Spleen (tissue), 11 donors: Measurements from ENCODE around the gene DNAJC19. TPM values are rescaled to one million over a fixed set of nuclear protein-coding genes. Genes with fewer than 3 reads are reported as not detected.

ENCODE experiments used
- DNase-seq: peaks from one replicate; pipeline ENCODE4 v3.0.0-alpha.2; 2020
- H3K27ac ChIP-seq, 8 donors: fragments of 200-600 bp; sonication (generic) in 7 of 8; 1 replicate in 4 of 8; 2 replicates in 4 of 8; pipeline versions ENCODE4 v1.5.0 to v1.8.0; 2016 to 2021; ENCODE audit warnings: inconsistent platforms in 4 of 8, mild to moderate bottlenecking in 4 of 8, moderate library complexity in 1 of 8
- H3K27me3 ChIP-seq, 7 donors: fragments of 200-600 bp; sonication (generic) in 6 of 7; replicated peaks in 1 of 7; 1 replicate in 4 of 7; 2 replicates in 3 of 7; pipeline versions ENCODE4 v1.5.0 to v1.8.0; 2016 to 2021; ENCODE audit warnings: inconsistent platforms in 3 of 7, mild to moderate bottlenecking in 1 of 7
- H3K36me3 ChIP-seq, 6 donors: fragments of 200-600 bp; sonication (generic) in 5 of 6; 1 replicate in 4 of 6; 2 replicates in 2 of 6; pipeline versions ENCODE4 v1.5.0 to v1.8.0; 2016 to 2021; ENCODE audit warnings: inconsistent platforms in 2 of 6
- H3K4me1 ChIP-seq, 6 donors: fragments of 200-600 bp; sonication (generic) in 5 of 6; 1 replicate in 3 of 6; 2 replicates in 3 of 6; pipeline versions ENCODE4 v1.5.0 to v1.8.0; 2016 to 2021; ENCODE audit warnings: inconsistent platforms in 3 of 6
- H3K4me3 ChIP-seq, 8 donors: fragments of 200-600 bp; sonication (generic) in 7 of 8; 1 replicate in 4 of 8; 2 replicates in 4 of 8; pipeline versions ENCODE4 v1.5.0 to v1.8.0; 2016 to 2021; ENCODE audit warnings: inconsistent platforms in 4 of 8, mild to moderate bottlenecking in 4 of 8, moderate library complexity in 2 of 8
- H3K9me3 ChIP-seq, 8 donors: fragments of 200-600 bp; sonication (generic) in 7 of 8; 1 replicate in 4 of 8; 2 replicates in 4 of 8; pipeline versions ENCODE4 v1.5.0 to v1.8.0; 2016 to 2021; ENCODE audit warnings: inconsistent platforms in 4 of 8
- POLR2A ChIP-seq, 3 donors: fragments of 450-650 bp; IDR thresholded peaks; one replicate each; pipeline ENCODE4 v1.5.1; 2017; ENCODE audit warnings: antibody characterized with exemption in 3 of 3, mild to moderate bottlenecking in 1 of 3
- POLR2AphosphoS5 ChIP-seq, 3 donors: sonication (generic); formaldehyde crosslinking; IDR thresholded peaks; one replicate each; pipeline ENCODE4 v1.5.1; 2017; ENCODE audit warnings: antibody characterized with exemption in 3 of 3
- WGBS, 5 donors: extraction: QIAGEN DNeasy Blood & Tissue Kit in 3 of 5; methylation state at CpG; one replicate each; pipeline versions ENCODE4 v1.1.5 to v1.1.7; 2013 to 2018; 5-methylcytosine and 5-hydroxymethylcytosine counted together
- intact Hi-C: fragments of 100-400 bp; cut with DNase I; formaldehyde crosslinking; loops from one replicate; pipeline ENCODE4 v1.15.0; 2023; ENCODE audit warnings: low total_unique reads
- polyA plus RNA-seq, 3 donors: library from polyadenylated mRNA; stranded (reverse); fragments of 200-250 nt; gene quantifications; one replicate each; pipeline ENCODE4 v1.2.1, GENCODE V29; 2013
- total RNA-seq, 7 donors: library from RNA; depleted of rRNA in 3 of 7; stranded (reverse); fragments of >200 nt in 3 of 7; fragmentation: NEBNext Ultra II Directional in 4 of 7; extraction: Animal tissue kit (Norgen Biotek cat#: 25700) in 4 of 7; gene quantifications; one replicate each; pipeline versions ENCODE4 v1.1.0 to v1.2.1, GENCODE V29; 2016 to 2021
- TF ChIP-seq, protein P1 (sequence below), 11 experiments: fragments of 200-600 bp in 7 of 11; fragments of 450-650 bp in 4 of 11; sonication (generic) in 4 of 11; IDR thresholded peaks in 8 of 11; conservative IDR thresholded peaks in 3 of 11; 1 replicate in 7 of 11; 2 replicates in 4 of 11; pipeline versions ENCODE4 v1.4.0 to v1.8.0; 2016 to 2021; ENCODE audit warnings: antibody characterized with exemption in 11 of 11, inconsistent platforms in 4 of 11, mild to moderate bottlenecking in 1 of 11
- donor health status: healthy with polysubstance abuse.
- donor health status: DM: no; HTN: no; CAD: no; lungs with moderate emphysema.
- donor health status: DM: no; HTN: no; CAD: no.
- donor health status: Bipolar disorder and iron deficiency.
- donor health status: healthy.
- donor health status: DM: no; HTN: no; CAD: no.
- donor health status: DM: yes; HTN: yes; CAD: no.

The DNAJC19 gene
- total and polyA plus RNA-seq, 10 donors = 27.6 to 54.0 (median 40.3) TPM

- intact Hi-C loops = no loop called here
- H3K27me3 ChIP-seq = no peaks in the 10 kb centered on the region
- TF ChIP-seq, protein P1, sequence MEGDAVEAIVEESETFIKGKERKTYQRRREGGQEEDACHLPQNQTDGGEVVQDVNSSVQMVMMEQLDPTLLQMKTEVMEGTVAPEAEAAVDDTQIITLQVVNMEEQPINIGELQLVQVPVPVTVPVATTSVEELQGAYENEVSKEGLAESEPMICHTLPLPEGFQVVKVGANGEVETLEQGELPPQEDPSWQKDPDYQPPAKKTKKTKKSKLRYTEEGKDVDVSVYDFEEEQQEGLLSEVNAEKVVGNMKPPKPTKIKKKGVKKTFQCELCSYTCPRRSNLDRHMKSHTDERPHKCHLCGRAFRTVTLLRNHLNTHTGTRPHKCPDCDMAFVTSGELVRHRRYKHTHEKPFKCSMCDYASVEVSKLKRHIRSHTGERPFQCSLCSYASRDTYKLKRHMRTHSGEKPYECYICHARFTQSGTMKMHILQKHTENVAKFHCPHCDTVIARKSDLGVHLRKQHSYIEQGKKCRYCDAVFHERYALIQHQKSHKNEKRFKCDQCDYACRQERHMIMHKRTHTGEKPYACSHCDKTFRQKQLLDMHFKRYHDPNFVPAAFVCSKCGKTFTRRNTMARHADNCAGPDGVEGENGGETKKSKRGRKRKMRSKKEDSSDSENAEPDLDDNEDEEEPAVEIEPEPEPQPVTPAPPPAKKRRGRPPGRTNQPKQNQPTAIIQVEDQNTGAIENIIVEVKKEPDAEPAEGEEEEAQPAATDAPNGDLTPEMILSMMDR (IDR thresholded peaks at IDR 0.05 in 8 of 11, conservative IDR thresholded peaks at IDR 0.05 in 3 of 11) = no peak
- TF ChIP-seq POLR2AphosphoS5 (IDR thresholded peaks at IDR 0.05) (no peak), POLR2A (IDR thresholded peaks at IDR 0.05) (no peak)
- H3K4me3 ChIP-seq = no peak overlapping the region
- H3K27ac ChIP-seq = no peak overlapping the region
- no peaks in the 10 kb centered on the region for H3K9me3 ChIP-seq
- DNase-seq = no peak
- peaks cover 0 to 84% (median 27%) of the 10 kb centered on the region in 6 donors for H3K36me3 ChIP-seq
- H3K4me1 ChIP-seq = peaks cover 0 to 14% (median 3%) of the 10 kb centered on the region in 6 donors
Measured at GRCh38 chr3:180977498-180977897, 12.0 kb downstream of the DNAJC19 start.

DNA sequence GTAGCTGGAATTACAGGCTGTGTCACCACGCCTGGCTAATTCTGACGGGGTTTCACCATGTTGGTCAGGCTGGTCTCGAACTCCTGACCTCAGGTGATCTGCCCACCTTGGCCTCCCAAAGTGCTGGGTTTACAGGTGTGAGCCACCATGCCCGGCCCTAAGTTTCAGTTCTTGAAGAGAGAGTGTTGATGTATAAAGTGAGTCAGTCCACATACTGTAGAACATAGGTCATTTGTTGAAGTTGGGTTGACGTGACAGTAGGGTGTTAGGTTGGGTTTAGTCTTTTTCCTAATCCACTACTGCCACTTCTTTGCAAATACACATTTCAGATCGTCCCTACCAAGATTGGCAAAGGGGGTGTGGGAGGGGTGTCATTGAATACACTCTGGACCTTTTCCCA lies 15.2 kb downstream of the DNAJC19 start:
- TF ChIP-seq, protein P1 (IDR thresholded peaks at IDR 0.05 in 8 of 11, conservative IDR thresholded peaks at IDR 0.05 in 3 of 11) = no peak
- TF ChIP-seq POLR2A (IDR thresholded peaks at IDR 0.05) (no peak), POLR2AphosphoS5 (IDR thresholded peaks at IDR 0.05) (peak in 1 of 3 donors; percentile 13)
- intact Hi-C loops = no loop called here
- H3K27me3 ChIP-seq = no peaks in the 10 kb centered on the region
- no peak overlapping the region for H3K4me3 ChIP-seq
- H3K4me1 ChIP-seq = peaks cover 0 to 12% (median 0%) of the 10 kb centered on the region in 6 donors
- 78 to 90% (median 86%) methylated on average over 6 of the region's 6 CpGs for WGBS, 5 donors
- H3K9me3 ChIP-seq = no peaks in the 10 kb centered on the region
- H3K27ac ChIP-seq = no peak overlapping the region
- DNase-seq = no peak
- H3K36me3 ChIP-seq = peaks cover 0 to 89% (median 46%) of the 10 kb centered on the region in 6 donors

DNA sequence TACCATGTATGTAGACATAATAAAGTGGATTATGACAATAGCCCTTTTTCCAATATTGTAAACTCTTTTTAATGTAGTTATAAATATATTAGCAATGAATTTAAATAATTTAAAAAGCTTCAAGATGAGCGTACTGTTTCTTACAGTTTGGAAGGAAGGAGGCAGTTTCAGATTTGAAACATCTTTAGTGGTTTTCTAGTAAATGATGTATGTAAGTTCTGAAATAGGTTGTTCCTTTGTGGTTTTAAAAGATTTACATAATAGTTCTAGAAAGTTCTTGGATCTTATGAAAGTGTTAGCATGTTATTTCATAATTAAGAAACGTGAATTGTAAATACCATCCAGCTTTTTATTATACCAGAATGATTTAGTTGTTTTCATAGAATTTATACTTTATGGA lies 16.0 kb downstream of the DNAJC19 start:
- peaks cover 0 to 89% (median 47%) of the 10 kb centered on the region in 6 donors for H3K36me3 ChIP-seq
- no peaks in the 10 kb centered on the region for H3K27me3 ChIP-seq
- no peak for DNase-seq
- H3K9me3 ChIP-seq = no peaks in the 10 kb centered on the region
- WGBS, 5 donors = 46 to 71% (median 50%) methylated on average over 2 of the region's 2 CpGs
- peaks cover 0 to 12% (median 0%) of the 10 kb centered on the region in 6 donors for H3K4me1 ChIP-seq
- H3K4me3 ChIP-seq = no peak overlapping the region
- H3K27ac ChIP-seq = no peak overlapping the region
- intact Hi-C loops = no loop called here
- TF ChIP-seq POLR2AphosphoS5 (IDR thresholded peaks at IDR 0.05) (no peak), POLR2A (IDR thresholded peaks at IDR 0.05) (no peak)
- TF ChIP-seq, protein P1 (IDR thresholded peaks at IDR 0.05 in 8 of 11, conservative IDR thresholded peaks at IDR 0.05 in 3 of 11) = no peak

DNA sequence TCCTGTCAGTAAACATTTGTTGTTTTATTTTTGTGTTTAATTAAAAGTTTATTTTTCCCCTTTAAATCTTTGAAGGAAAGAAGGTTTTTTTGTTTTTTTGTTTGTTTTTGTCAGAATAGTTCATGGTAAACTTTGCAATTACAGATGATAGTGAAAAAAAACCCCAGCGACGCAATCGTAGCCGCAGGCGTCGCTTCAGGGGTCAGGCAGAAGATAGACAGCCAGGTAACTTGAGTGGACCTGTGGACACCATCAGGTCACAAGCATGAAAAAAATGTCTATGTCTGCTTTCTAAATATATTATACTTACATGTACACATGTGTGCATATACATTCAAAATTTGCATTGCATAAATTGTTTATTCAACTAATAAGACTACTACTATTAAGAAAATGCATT lies 18.6 kb downstream of the DNAJC19 start:
- H3K27me3 ChIP-seq = no peaks in the 10 kb centered on the region
- no peak overlapping the region for H3K27ac ChIP-seq
- DNase-seq = no peak
- peaks cover 0 to 87% (median 50%) of the 10 kb centered on the region in 6 donors for H3K36me3 ChIP-seq
- intact Hi-C loops = no loop called here
- WGBS, 5 donors = 97 to 98% (median 97%) methylated on average over 6 of the region's 6 CpGs
- H3K9me3 ChIP-seq = no peaks in the 10 kb centered on the region
- TF ChIP-seq POLR2A (IDR thresholded peaks at IDR 0.05) = no peak
- TF ChIP-seq, protein P1 (IDR thresholded peaks at IDR 0.05 in 8 of 11, conservative IDR thresholded peaks at IDR 0.05 in 3 of 11) = no peak
- H3K4me3 ChIP-seq = no peak overlapping the region
- H3K4me1 ChIP-seq = peaks cover 0 to 12% (median 0%) of the 10 kb centered on the region in 6 donors
